OCI-LY7 (cell line): ENCODE measurements around the gene TCEANC. TPM values are rescaled to one million over a fixed set of nuclear protein-coding genes. Genes with fewer than 3 reads are reported as not detected.
A peak's percentile ranks its signal among the peaks of the same experiment; 100 is the strongest.

Experiments used
- BruUV-seq: library from RNA; stranded (reverse); fragments of 400-500 nt; replicated peaks from 2 replicates; lab custom pipeline; 2021; lab: Mats Ljungman, UMichigan
- CTCF ChIA-PET: fragments of 300-600 bp; sonication (Branson Sonifier 250); formaldehyde crosslinking; loops from one replicate; lab custom pipeline; 2022; ENCODE audit warnings: antibody characterized with exemption; ENCODE audit not compliant: unreplicated experiment; lab: Charles Lee
- POLR2A ChIA-PET: fragments of 300-600 bp; sonication (Branson Sonifier 250); formaldehyde crosslinking; loops from one replicate; lab custom pipeline; 2022; ENCODE audit warnings: antibody characterized with exemption; lab: Charles Lee
- DNase-seq: peaks from one replicate; pipeline ENCODE4 v3.0.0-alpha.2; 2015; ENCODE audit warnings: low spot score
- H2AFZ ChIP-seq: fragments of 200-600 bp; sonication (generic), shearing (Covaris generic); 2 replicates; pipeline ENCODE4 v1.6.1; 2014; ENCODE audit warnings: mild to moderate bottlenecking, antibody characterized with exemption, low read length, moderate library complexity
- H3K27ac ChIP-seq: fragments of 200-600 bp; sonication (generic); 2 replicates; pipeline ENCODE4 v1.5.1; 2014; ENCODE audit warnings: mixed run types, low read depth, mild to moderate bottlenecking, moderate library complexity, low read length, inconsistent platforms; ENCODE audit not compliant: poor library complexity, severe bottlenecking
- H3K36me3 ChIP-seq: fragments of 200-600 bp; sonication (generic); 2 replicates; pipeline ENCODE4 v1.6.1; 2014; ENCODE audit warnings: mild to moderate bottlenecking, antibody characterized with exemption, low read length, moderate library complexity, mixed read lengths; ENCODE audit not compliant: insufficient read depth
- H3K4me1 ChIP-seq: fragments of 200-600 bp; sonication (generic); 2 replicates; pipeline ENCODE4 v1.5.1; 2014; ENCODE audit warnings: mild to moderate bottlenecking, low read length; ENCODE audit not compliant: insufficient read depth, poor library complexity, severe bottlenecking
- H3K4me2 ChIP-seq: fragments of 200-600 bp; sonication (generic); 2 replicates; pipeline ENCODE4 v1.6.1; 2014; ENCODE audit warnings: mild to moderate bottlenecking, low read length
- H3K4me3 ChIP-seq: fragments of 200-600 bp; sonication (generic); 2 replicates; pipeline ENCODE4 v1.5.1; 2014; ENCODE audit warnings: mild to moderate bottlenecking, low read depth, low read length; ENCODE audit not compliant: poor library complexity, severe bottlenecking
- H3K79me2 ChIP-seq: fragments of 200-600 bp; sonication (generic); 2 replicates; pipeline ENCODE4 v1.6.1; 2016; ENCODE audit warnings: low read depth, mild to moderate bottlenecking, low read length, moderate library complexity, mixed read lengths; ENCODE audit not compliant: insufficient read depth
- H3K9me2 ChIP-seq: fragments of 200-600 bp; sonication (generic); 2 replicates; pipeline ENCODE4 v1.6.1; 2016; ENCODE audit warnings: mild to moderate bottlenecking, low read length, mixed read lengths; ENCODE audit not compliant: insufficient read depth
- H3K9me3 ChIP-seq: fragments of 200-600 bp; sonication (generic); 2 replicates; pipeline ENCODE4 v1.6.1; 2014; ENCODE audit warnings: mild to moderate bottlenecking, mixed run types, low read length, mixed read lengths
- H4K20me1 ChIP-seq: fragments of 200-600 bp; sonication (generic); 2 replicates; pipeline ENCODE4 v1.6.1; 2014; ENCODE audit warnings: mild to moderate bottlenecking, antibody characterized with exemption, low read length, moderate library complexity, mixed read lengths; ENCODE audit not compliant: insufficient read depth
- EZH2phosphoT487 ChIP-seq: fragments of 200-600 bp; sonication (generic); IDR thresholded peaks from 2 replicates; pipeline ENCODE4 v1.6.1; 2018; ENCODE audit warnings: low read depth, borderline replicate concordance, mild to moderate bottlenecking, mixed run types, antibody characterized with exemption, low read length, moderate library complexity, mixed read lengths
- intact Hi-C: fragments of 100-400 bp; cut with micrococcal nuclease; formaldehyde crosslinking; loops from one replicate; pipeline ENCODE4 v1.10.0; 2022; ENCODE audit not compliant: unreplicated experiment
- total RNA-seq, 2 experiments: library from RNA; depleted of rRNA in 1 of 2; stranded (reverse); fragments of >200 nt in 1 of 2; shearing (Covaris generic) in 1 of 2; gene quantifications; 2 replicates each; pipeline ENCODE4 v1.2.3, GENCODE V29; 2014 to 2022
- TF ChIP-seq, protein P1 (sequence below): fragments of 200-600 bp; sonication (generic); conservative IDR thresholded peaks from 2 replicates; pipeline ENCODE4 v1.5.1; 2014; ENCODE audit warnings: mild to moderate bottlenecking, antibody characterized with exemption, low read length, moderate library complexity, mixed read lengths

The TCEANC gene
- total RNA-seq, 2 experiments from 2014 or later = 4.0 to 4.5 TPM

DNA sequence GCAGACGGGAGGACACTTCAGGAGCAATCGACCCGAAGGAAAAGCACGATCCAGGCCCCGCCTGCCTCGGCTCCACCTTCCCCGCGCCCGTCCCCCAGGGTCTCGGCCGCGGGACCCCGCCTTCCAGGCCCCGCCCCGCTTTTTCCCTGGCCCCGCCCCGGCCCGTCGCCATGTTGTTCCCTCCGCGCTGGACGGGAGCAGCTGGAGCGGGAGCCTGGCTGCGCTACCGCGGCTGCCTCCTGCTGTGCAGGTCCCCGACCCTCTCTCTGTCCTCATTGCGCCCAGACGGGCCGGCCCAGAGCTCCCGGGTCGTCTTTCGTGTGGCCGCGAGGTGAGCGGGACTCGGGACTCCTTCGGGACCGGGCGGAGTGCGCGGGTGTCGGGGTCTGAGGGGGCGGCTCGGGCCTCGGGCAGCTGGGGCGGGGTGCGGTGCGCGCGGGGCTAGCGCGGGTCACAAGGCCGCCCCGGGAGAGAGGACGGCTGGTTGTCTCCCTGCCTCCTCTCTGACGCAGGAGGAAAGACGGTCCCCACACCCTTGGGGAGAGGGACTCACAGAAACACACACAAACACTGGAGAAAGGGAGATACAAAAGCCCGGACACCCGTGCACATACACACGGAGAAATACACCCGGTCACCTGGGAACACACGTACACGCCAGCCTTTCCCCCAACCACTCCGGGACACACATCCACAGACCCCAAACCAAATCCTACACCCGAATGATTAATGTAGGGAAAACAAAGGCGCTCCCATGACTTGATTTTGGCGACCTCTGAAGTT, 36.2 kb downstream of the TCEANC start, which contains the start of gene RAB9A:
RAB9A (plus strand) TSS at position 171 of the 783 bp plus-strand sequence. CDS start 19,619 bp downstream, outside the sequence.
- no peak for TF ChIP-seq EZH2phosphoT487
- TF ChIP-seq, protein P1, sequence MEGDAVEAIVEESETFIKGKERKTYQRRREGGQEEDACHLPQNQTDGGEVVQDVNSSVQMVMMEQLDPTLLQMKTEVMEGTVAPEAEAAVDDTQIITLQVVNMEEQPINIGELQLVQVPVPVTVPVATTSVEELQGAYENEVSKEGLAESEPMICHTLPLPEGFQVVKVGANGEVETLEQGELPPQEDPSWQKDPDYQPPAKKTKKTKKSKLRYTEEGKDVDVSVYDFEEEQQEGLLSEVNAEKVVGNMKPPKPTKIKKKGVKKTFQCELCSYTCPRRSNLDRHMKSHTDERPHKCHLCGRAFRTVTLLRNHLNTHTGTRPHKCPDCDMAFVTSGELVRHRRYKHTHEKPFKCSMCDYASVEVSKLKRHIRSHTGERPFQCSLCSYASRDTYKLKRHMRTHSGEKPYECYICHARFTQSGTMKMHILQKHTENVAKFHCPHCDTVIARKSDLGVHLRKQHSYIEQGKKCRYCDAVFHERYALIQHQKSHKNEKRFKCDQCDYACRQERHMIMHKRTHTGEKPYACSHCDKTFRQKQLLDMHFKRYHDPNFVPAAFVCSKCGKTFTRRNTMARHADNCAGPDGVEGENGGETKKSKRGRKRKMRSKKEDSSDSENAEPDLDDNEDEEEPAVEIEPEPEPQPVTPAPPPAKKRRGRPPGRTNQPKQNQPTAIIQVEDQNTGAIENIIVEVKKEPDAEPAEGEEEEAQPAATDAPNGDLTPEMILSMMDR = no peak
- Histone ChIP-seq H2AFZ (peak within 1 kb of the TSS; percentile 84), H3K79me2 (peaks cover 50% of the 10 kb centered on the region), H3K4me1 (peaks cover 47% of the 10 kb centered on the region), H4K20me1 (peaks cover 13% of the 10 kb centered on the region; the same call in 1 of the 2 replicates), H3K9me3 (no peaks in the 10 kb centered on the region), H3K27ac (peak within 1 kb of the TSS; percentile 58), H3K9me2 (no peaks in the 10 kb centered on the region), H3K4me2 (peak within 1 kb of the TSS; percentile 87), H3K4me3 (peak within 1 kb of the TSS; percentile 92), H3K36me3 (no peaks in the 10 kb centered on the region)
- BruUV-seq = no TSS peak
- CTCF ChIA-PET = no interaction called here
- intact Hi-C loops = no loop called here
- POLR2A ChIA-PET = interaction anchor here (0.9 to 4.8 kb wide), 6 partner anchors 8 to 708 kb away, joined by 3 to 43 read pairs (median 4); partner anchors contain the start of genes OFD1 and TRAPPC2
- DNase-seq = peak; percentile 64

DNA sequence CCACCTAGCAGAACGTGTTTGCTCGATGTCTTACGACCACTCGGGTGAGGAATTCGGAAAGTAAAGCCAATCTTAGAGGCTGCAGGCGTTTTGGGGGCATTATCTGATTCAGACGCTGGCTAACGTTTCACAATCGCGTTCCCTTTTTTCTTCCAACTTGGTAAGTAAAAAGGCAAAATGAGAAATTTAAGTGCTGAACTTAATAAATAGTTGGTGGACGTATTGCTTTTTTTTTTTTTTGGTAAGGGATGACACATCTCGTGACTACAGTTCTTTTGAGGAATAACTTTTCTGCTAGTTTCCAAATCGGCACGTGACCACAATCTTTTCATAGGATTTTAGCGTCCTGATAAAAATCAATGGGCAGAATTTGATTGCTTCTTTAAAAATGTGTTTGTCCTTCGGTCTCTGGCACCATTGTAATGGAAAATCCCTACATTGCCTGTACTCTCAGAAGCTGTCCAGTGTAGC, 36.8 kb downstream of the TCEANC start:
- H3K9me3 ChIP-seq = no peaks in the 10 kb centered on the region
- peaks cover 53% of the 10 kb centered on the region for H3K4me1 ChIP-seq
- peak overlapping the region; percentile 58 for H3K27ac ChIP-seq
- peaks cover 56% of the 10 kb centered on the region for H3K79me2 ChIP-seq
- TF ChIP-seq, protein P1 = no peak
- no peak for TF ChIP-seq EZH2phosphoT487
- TSS peak; percentile 76 for BruUV-seq
- peak overlapping the region; percentile 84; the same call in 1 of the 2 replicates for H2AFZ ChIP-seq
- peak overlapping the region; percentile 92 for H3K4me3 ChIP-seq
- intact Hi-C loops = loop anchor here (2.0 kb wide), 1 partner anchor 31 kb away; no protein-coding TSS in a partner anchor
- H3K4me2 ChIP-seq = peak overlapping the region; percentile 87
- peak; percentile 21 for DNase-seq
- no peaks in the 10 kb centered on the region for H3K36me3 ChIP-seq
- no peaks in the 10 kb centered on the region for H3K9me2 ChIP-seq
- ChIA-PET POLR2A (no interaction called here), CTCF (no interaction called here)
- peaks cover 17% of the 10 kb centered on the region; the same call in 1 of the 2 replicates for H4K20me1 ChIP-seq
